Upper lobe of left lung (tissue), 6 donors: ENCODE data around the gene GSG1L. TPM values are rescaled to one million over a fixed set of nuclear protein-coding genes. Genes with fewer than 3 reads are reported as not detected.

Experiments
- ATAC-seq, 2 donors: fragments of 200-7000 bp; cut with Tn5 transposase; one replicate each; pipeline ENCODE4 v1.9.1; 2022; ENCODE audit warnings: mild to moderate bottlenecking in 2 of 2, moderate library complexity in 2 of 2; ENCODE audit not compliant: low FRiP score in 2 of 2
- DNase-seq, 2 donors: peaks; one replicate each; pipeline ENCODE4 v3.0.0-alpha.2; 2019 to 2020
- H3K27ac ChIP-seq, 4 donors: fragments of 200-600 bp; sonication (generic); one replicate each; pipeline ENCODE4 v1.5.1; 2016 to 2019
- H3K27me3 ChIP-seq, 4 donors: fragments of 200-600 bp; sonication (generic); one replicate each; pipeline ENCODE4 v1.5.1; 2017 to 2019
- H3K36me3 ChIP-seq, 4 donors: fragments of 200-600 bp; sonication (generic); one replicate each; pipeline ENCODE4 v1.5.1; 2016 to 2019
- H3K4me1 ChIP-seq, 4 donors: fragments of 200-600 bp; sonication (generic); one replicate each; pipeline ENCODE4 v1.5.1; 2018 to 2019
- H3K4me3 ChIP-seq, 4 donors: fragments of 200-600 bp; sonication (generic); one replicate each; pipeline ENCODE4 v1.5.1; 2017 to 2019; ENCODE audit warnings: mild to moderate bottlenecking in 2 of 4, moderate library complexity in 1 of 4
- H3K9me3 ChIP-seq, 4 donors: fragments of 200-600 bp; sonication (generic); one replicate each; pipeline ENCODE4 v1.5.1; 2018 to 2019
- CTCF ChIP-seq, 6 experiments: fragments of 450-650 bp in 4 of 6; fragments of 200-600 bp in 2 of 6; sonication (generic) in 2 of 6; IDR thresholded peaks; one replicate each; pipeline ENCODE4 v1.5.1; 2016 to 2019; ENCODE audit warnings: antibody characterized with exemption in 6 of 6
- EP300 ChIP-seq, 4 donors: sonication (generic); formaldehyde crosslinking; IDR thresholded peaks; one replicate each; pipeline ENCODE4 v1.5.1; 2017; ENCODE audit warnings: antibody characterized with exemption in 4 of 4, control low read depth in 2 of 4
- POLR2A ChIP-seq, 4 donors: fragments of 450-650 bp; IDR thresholded peaks; one replicate each; pipeline ENCODE4 v1.5.1; 2016 to 2017; ENCODE audit warnings: antibody characterized with exemption in 4 of 4, mild to moderate bottlenecking in 2 of 4
- POLR2AphosphoS5 ChIP-seq, 2 donors: sonication (generic); formaldehyde crosslinking; IDR thresholded peaks; one replicate each; pipeline ENCODE4 v1.5.1; 2017; ENCODE audit warnings: antibody characterized with exemption in 2 of 2
- WGBS, 2 donors: methylation state at CpG; one replicate each; pipeline ENCODE4 v1.1.5; 2017 to 2018; 5-methylcytosine and 5-hydroxymethylcytosine counted together
- total RNA-seq, 6 donors: library from RNA; depleted of rRNA in 4 of 6; stranded (reverse); fragments of >200 nt in 4 of 6; gene quantifications; one replicate each; pipeline versions ENCODE4 v1.1.0 to v1.2.1, GENCODE V29; 2016 to 2021
- donor health status: DM: no; HTN: no; CAD: no; lungs with moderate emphysema.
- donor health status: DM: no; HTN: yes; CAD: no; lungs with severe emphysema.

The GSG1L gene
- total RNA-seq, 6 donors from 2014 or later = 2.2 TPM; not detected in 5

- no peaks in the 10 kb centered on the region for H3K4me1 ChIP-seq
- H3K27me3 ChIP-seq = no peaks in the 10 kb centered on the region
- no peaks in the 10 kb centered on the region for H3K36me3 ChIP-seq
- H3K4me3 ChIP-seq = no peak overlapping the region
- H3K9me3 ChIP-seq = peaks cover 0 to 8% (median 0%) of the 10 kb centered on the region in 4 donors
- DNase-seq (no peak), ATAC-seq (no peak)
- 81 to 86% methylated on average over 7 of the region's 7 CpGs for WGBS, 2 donors
- H3K27ac ChIP-seq = no peak overlapping the region
- TF ChIP-seq POLR2AphosphoS5 (IDR thresholded peaks at IDR 0.05) (no peak), EP300 (IDR thresholded peaks at IDR 0.05) (no peak), CTCF (IDR thresholded peaks at IDR 0.05) (no peak), POLR2A (IDR thresholded peaks at IDR 0.05) (no peak)
Measured at GRCh38 chr16:27963471-27963965, 100.0 kb downstream of the GSG1L start.

DNA sequence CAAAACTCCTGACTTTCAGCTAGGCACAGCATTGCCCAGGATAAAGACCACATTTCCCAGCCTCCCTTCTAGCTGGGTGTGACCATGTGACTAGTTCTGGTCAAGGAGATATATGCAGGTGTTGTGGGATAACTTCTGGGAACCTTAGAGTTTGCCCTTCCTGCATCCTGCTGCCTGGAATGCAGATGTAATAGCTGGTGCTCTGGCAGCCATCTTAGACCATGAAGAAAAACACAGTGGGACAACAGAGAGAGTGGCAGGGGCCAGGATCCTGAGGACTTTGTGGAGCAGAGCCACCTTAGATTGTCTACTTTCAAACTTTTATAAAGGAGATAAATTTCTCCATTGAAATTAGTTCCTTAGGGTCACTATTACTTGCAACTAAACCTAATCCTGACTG is 101.3 kb downstream of the GSG1L start:
- H3K27ac ChIP-seq = no peak overlapping the region
- no peak for DNase-seq
- no peaks in the 10 kb centered on the region for H3K4me1 ChIP-seq
- H3K4me3 ChIP-seq = no peak overlapping the region
- TF ChIP-seq POLR2A (IDR thresholded peaks at IDR 0.05) (no peak), EP300 (IDR thresholded peaks at IDR 0.05) (no peak), CTCF (IDR thresholded peaks at IDR 0.05) (no peak), POLR2AphosphoS5 (IDR thresholded peaks at IDR 0.05) (no peak)
- ATAC-seq = no peak
- H3K9me3 ChIP-seq = peaks cover 0 to 8% (median 4%) of the 10 kb centered on the region in 4 donors
- no peaks in the 10 kb centered on the region for H3K36me3 ChIP-seq
- H3K27me3 ChIP-seq = no peaks in the 10 kb centered on the region

DNA sequence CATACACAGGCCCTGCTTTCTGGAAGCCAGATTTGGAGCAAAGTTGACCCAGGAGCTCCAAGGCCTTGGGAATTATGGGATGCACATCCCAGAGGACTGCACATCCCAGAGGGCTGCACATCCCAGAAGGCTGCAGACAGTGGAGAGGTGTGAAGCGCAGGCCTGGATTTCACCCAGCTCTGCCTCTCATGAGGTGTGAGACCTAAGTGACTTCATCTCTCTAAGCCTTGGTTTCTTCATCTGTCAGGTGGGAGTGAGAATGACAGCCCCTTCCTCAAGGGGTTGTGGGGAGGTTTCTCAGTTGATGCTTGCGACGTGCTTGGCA is 102.3 kb downstream of the GSG1L start:
- Histone ChIP-seq H3K27me3 (no peaks in the 10 kb centered on the region), H3K27ac (no peak overlapping the region), H3K4me1 (no peaks in the 10 kb centered on the region), H3K4me3 (no peak overlapping the region), H3K36me3 (no peaks in the 10 kb centered on the region), H3K9me3 (peaks cover 0 to 8% (median 4%) of the 10 kb centered on the region in 4 donors)
- ATAC-seq = no peak
- TF ChIP-seq POLR2AphosphoS5 (IDR thresholded peaks at IDR 0.05) (no peak), EP300 (IDR thresholded peaks at IDR 0.05) (no peak), POLR2A (IDR thresholded peaks at IDR 0.05) (no peak), CTCF (IDR thresholded peaks at IDR 0.05) (no peak)
- DNase-seq = no peak
- 75 to 93% methylated on average over 2 to 3 of the region's 3 CpGs for WGBS, 2 donors

GRCh38 chr16:27960619-27961295 is 102.8 kb downstream of the GSG1L start:
- DNase-seq = no peak

More at GRCh38 chr16:27960619-27961295, 102.8 kb downstream of the GSG1L start:
- peak in 1 of 2 donors; percentile 35 for ATAC-seq
- no peaks in the 10 kb centered on the region for H3K4me1 ChIP-seq
- no peaks in the 10 kb centered on the region for H3K36me3 ChIP-seq
- WGBS, 2 donors = 75 to 82% methylated on average over 15 to 17 of the region's 17 CpGs
- H3K9me3 ChIP-seq = peaks cover 0 to 10% (median 6%) of the 10 kb centered on the region in 4 donors
- H3K4me3 ChIP-seq = no peak overlapping the region
- no peak overlapping the region for H3K27ac ChIP-seq
- no peaks in the 10 kb centered on the region for H3K27me3 ChIP-seq
- TF ChIP-seq CTCF (IDR thresholded peaks at IDR 0.05) (no peak), POLR2A (IDR thresholded peaks at IDR 0.05) (no peak), EP300 (IDR thresholded peaks at IDR 0.05) (no peak), POLR2AphosphoS5 (IDR thresholded peaks at IDR 0.05) (no peak)
